Neural cell (in vitro differentiated cells): ENCODE results near the gene CAPN7. TPM values are rescaled to one million over a fixed set of nuclear protein-coding genes. Genes with fewer than 3 reads are reported as not detected.

Source experiments
- H2AFZ ChIP-seq: fragments of 200-600, 300-800 bp; sonication (generic), shearing (Covaris generic); 2 replicates; pipeline ENCODE4 v1.6.0; 2014; ENCODE audit warnings: low read depth, mild to moderate bottlenecking, antibody characterized with exemption, low read length, moderate library complexity
- H3F3A ChIP-seq: fragments of 200-600 bp; shearing (Covaris generic); 2 replicates; pipeline ENCODE4 v1.6.1; 2016; ENCODE audit warnings: mild to moderate bottlenecking, moderate library complexity, mixed read lengths, antibody characterized with exemption, low read length; ENCODE audit not compliant: insufficient read depth, poor library complexity, severe bottlenecking
- H3K27ac ChIP-seq: fragments of 200-600, 300-800 bp; sonication (generic), shearing (Covaris generic); 2 replicates; pipeline ENCODE4 v1.5.1; 2014; ENCODE audit warnings: mild to moderate bottlenecking, low read length, moderate library complexity
- H3K27me3 ChIP-seq: fragments of 300-800, 200-600 bp; sonication (generic), shearing (Covaris generic); 2 replicates; pipeline ENCODE4 v1.6.0; 2014; ENCODE audit warnings: mild to moderate bottlenecking, low read depth, low read length, moderate library complexity; ENCODE audit not compliant: insufficient read depth
- H3K36me3 ChIP-seq: fragments of 300-800, 200-600 bp; sonication (generic), shearing (Covaris generic); 2 replicates; pipeline ENCODE4 v1.5.1; 2014; ENCODE audit warnings: mild to moderate bottlenecking, antibody characterized with exemption, low read length, moderate library complexity; ENCODE audit not compliant: insufficient read depth
- H3K4me2 ChIP-seq: fragments of 300-800, 200-600 bp; sonication (generic), shearing (Covaris generic); 2 replicates; pipeline ENCODE4 v1.6.0; 2014; ENCODE audit warnings: mild to moderate bottlenecking, low read length
- H3K4me3 ChIP-seq: fragments of 300-800, 200-600 bp; sonication (generic), shearing (Covaris generic); 2 replicates; pipeline ENCODE4 v1.5.1; 2014; ENCODE audit warnings: mild to moderate bottlenecking, low read length, moderate library complexity
- H3K79me2 ChIP-seq: fragments of 200-600 bp; shearing (Covaris generic); replicated peaks from 2 replicates; pipeline ENCODE4 v1.6.0; 2014; ENCODE audit warnings: mild to moderate bottlenecking, low read length, moderate library complexity; ENCODE audit not compliant: insufficient read depth
- H3K9ac ChIP-seq: fragments of 300-800, 200-600 bp; sonication (generic), shearing (Covaris generic); 2 replicates; pipeline ENCODE4 v1.6.1; 2016; ENCODE audit warnings: mild to moderate bottlenecking, low read length, mixed read lengths
- H3K9me2 ChIP-seq: fragments of 200-600 bp; shearing (Covaris generic); 2 replicates; pipeline ENCODE4 v1.6.1; 2016; ENCODE audit warnings: mild to moderate bottlenecking, low read length, mixed read lengths; ENCODE audit not compliant: insufficient read depth
- H3K9me3 ChIP-seq: fragments of 200-600, 300-800 bp; sonication (generic), shearing (Covaris generic); 2 replicates; pipeline ENCODE4 v1.6.1; 2016; ENCODE audit warnings: mild to moderate bottlenecking, mixed run types, low read length, moderate library complexity, mixed read lengths
- H4K20me1 ChIP-seq: fragments of 200-600 bp; shearing (Covaris generic); 2 replicates; pipeline ENCODE4 v1.6.1; 2016; ENCODE audit warnings: mild to moderate bottlenecking, mixed run types; ENCODE audit not compliant: insufficient read depth
- EP300 ChIP-seq: fragments of 450-650 bp; conservative IDR thresholded peaks from 2 replicates; pipeline ENCODE4 v1.6.1; 2014; ENCODE audit warnings: antibody characterized with exemption, mild to moderate bottlenecking, moderate library complexity; ENCODE audit not compliant: poor library complexity, severe bottlenecking
- EZH2 ChIP-seq: fragments of 200-600, 300-800 bp; shearing (Covaris generic), sonication (generic); IDR thresholded peaks from 2 replicates; pipeline ENCODE4 v1.6.1; 2014; ENCODE audit warnings: antibody characterized with exemption, low read length, borderline replicate concordance, mild to moderate bottlenecking; ENCODE audit not compliant: insufficient read depth, poor library complexity, severe bottlenecking
- MXI1 ChIP-seq: fragments of 450-650 bp; conservative IDR thresholded peaks from 2 replicates; pipeline ENCODE4 v1.6.1; 2014; ENCODE audit warnings: antibody characterized with exemption, mild to moderate bottlenecking; ENCODE audit not compliant: poor library complexity, severe bottlenecking
- POLR2AphosphoS5 ChIP-seq: IDR thresholded peaks from 2 replicates; pipeline ENCODE4 v1.6.1; 2012
- RAD21 ChIP-seq: fragments of 450-650 bp; conservative IDR thresholded peaks from 2 replicates; pipeline ENCODE4 v1.6.1; 2014; ENCODE audit warnings: antibody characterized with exemption, mild to moderate bottlenecking, moderate library complexity
- SMC3 ChIP-seq: fragments of 450-650 bp; conservative IDR thresholded peaks from 2 replicates; pipeline ENCODE4 v1.6.1; 2014; ENCODE audit warnings: antibody characterized with exemption, mild to moderate bottlenecking, moderate library complexity; ENCODE audit not compliant: poor library complexity
- polyA plus RNA-seq: library from polyadenylated mRNA; depleted of rRNA; stranded (reverse); fragments of >200 nt; gene quantifications from 2 replicates; pipeline ENCODE4 v1.2.3, GENCODE V29; 2014
- TF ChIP-seq, protein P1 (sequence below): IDR thresholded peaks from 2 replicates; pipeline ENCODE4 v1.6.1; 2012; ENCODE audit warnings: borderline replicate concordance

Gene CAPN7
- polyA plus RNA-seq, 1 donor from 2014 or later: 60.9 TPM

DNA sequence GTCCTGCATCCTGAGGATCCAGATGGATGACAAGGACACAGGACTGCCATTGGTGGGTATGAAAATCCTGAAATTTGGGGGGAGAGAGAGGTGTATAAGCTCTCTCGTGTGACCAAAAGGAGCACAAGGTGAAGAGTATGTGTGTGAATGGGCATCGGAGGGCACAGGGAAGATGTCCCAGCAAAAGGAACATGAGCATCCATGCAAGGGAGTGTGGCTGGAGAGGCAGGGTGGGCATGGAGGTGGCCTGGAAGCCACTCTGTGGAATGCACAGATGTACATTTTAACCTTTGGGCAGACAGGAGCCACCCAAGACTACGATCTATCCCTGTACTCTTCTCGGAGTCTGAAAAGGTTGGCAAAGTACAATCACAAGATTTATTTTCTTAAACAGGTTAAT is 54.5 kb downstream of the CAPN7 start:
- peaks cover 27% of the 10 kb centered on the region for H3K36me3 ChIP-seq
- no peaks in the 10 kb centered on the region for H3K79me2 ChIP-seq
- H3K4me2 ChIP-seq: no peak overlapping the region
- no peak overlapping the region for H3K9ac ChIP-seq
- H3K9me2 ChIP-seq: no peaks in the 10 kb centered on the region
- H3K27ac ChIP-seq: no peak overlapping the region
- H3F3A ChIP-seq: no peaks in the 10 kb centered on the region
- peaks cover 5% of the 10 kb centered on the region for H4K20me1 ChIP-seq
- H2AFZ ChIP-seq: no peak overlapping the region
- H3K27me3 ChIP-seq: no peaks in the 10 kb centered on the region
- no peak overlapping the region for H3K4me3 ChIP-seq
- TF ChIP-seq, protein P1, sequence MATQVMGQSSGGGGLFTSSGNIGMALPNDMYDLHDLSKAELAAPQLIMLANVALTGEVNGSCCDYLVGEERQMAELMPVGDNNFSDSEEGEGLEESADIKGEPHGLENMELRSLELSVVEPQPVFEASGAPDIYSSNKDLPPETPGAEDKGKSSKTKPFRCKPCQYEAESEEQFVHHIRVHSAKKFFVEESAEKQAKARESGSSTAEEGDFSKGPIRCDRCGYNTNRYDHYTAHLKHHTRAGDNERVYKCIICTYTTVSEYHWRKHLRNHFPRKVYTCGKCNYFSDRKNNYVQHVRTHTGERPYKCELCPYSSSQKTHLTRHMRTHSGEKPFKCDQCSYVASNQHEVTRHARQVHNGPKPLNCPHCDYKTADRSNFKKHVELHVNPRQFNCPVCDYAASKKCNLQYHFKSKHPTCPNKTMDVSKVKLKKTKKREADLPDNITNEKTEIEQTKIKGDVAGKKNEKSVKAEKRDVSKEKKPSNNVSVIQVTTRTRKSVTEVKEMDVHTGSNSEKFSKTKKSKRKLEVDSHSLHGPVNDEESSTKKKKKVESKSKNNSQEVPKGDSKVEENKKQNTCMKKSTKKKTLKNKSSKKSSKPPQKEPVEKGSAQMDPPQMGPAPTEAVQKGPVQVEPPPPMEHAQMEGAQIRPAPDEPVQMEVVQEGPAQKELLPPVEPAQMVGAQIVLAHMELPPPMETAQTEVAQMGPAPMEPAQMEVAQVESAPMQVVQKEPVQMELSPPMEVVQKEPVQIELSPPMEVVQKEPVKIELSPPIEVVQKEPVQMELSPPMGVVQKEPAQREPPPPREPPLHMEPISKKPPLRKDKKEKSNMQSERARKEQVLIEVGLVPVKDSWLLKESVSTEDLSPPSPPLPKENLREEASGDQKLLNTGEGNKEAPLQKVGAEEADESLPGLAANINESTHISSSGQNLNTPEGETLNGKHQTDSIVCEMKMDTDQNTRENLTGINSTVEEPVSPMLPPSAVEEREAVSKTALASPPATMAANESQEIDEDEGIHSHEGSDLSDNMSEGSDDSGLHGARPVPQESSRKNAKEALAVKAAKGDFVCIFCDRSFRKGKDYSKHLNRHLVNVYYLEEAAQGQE: no peak
- TF ChIP-seq EZH2 (no peak), SMC3 (no peak), RAD21 (no peak), EP300 (no peak), POLR2AphosphoS5 (no peak)
- H3K9me3 ChIP-seq: no peaks in the 10 kb centered on the region

DNA sequence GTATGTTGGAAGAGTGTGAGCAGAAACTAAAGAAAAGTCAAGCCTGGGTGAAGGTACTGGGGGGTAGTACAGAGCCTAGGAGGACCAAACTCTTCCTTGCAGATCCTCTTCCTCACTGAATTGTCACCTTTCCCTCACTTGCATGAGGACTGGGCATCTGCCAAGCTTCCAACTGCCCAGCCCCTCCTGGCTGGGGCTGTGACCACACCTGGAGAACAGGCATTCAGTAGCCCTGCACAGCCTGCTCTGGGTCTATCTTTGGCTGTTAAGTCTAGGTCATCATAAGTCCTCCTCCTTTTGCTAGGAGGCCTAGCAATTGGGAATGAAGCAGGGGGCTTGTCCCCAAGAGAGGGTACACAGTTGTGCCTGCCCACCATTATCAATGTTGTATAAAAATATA is 55.2 kb downstream of the CAPN7 start:
- H3K36me3 ChIP-seq: peaks cover 26% of the 10 kb centered on the region
- no peak overlapping the region for H3K4me3 ChIP-seq
- H3K9me3 ChIP-seq: no peaks in the 10 kb centered on the region
- no peak overlapping the region for H3K27ac ChIP-seq
- H3K9ac ChIP-seq: no peak overlapping the region
- H3K79me2 ChIP-seq: no peaks in the 10 kb centered on the region
- no peak overlapping the region for H3K4me2 ChIP-seq
- H2AFZ ChIP-seq: no peak overlapping the region
- H3F3A ChIP-seq: no peaks in the 10 kb centered on the region
- no peaks in the 10 kb centered on the region for H3K27me3 ChIP-seq
- H4K20me1 ChIP-seq: peaks cover 5% of the 10 kb centered on the region
- TF ChIP-seq POLR2AphosphoS5: peak; percentile 13
- no peak for TF ChIP-seq SMC3
- no peaks in the 10 kb centered on the region for H3K9me2 ChIP-seq

DNA sequence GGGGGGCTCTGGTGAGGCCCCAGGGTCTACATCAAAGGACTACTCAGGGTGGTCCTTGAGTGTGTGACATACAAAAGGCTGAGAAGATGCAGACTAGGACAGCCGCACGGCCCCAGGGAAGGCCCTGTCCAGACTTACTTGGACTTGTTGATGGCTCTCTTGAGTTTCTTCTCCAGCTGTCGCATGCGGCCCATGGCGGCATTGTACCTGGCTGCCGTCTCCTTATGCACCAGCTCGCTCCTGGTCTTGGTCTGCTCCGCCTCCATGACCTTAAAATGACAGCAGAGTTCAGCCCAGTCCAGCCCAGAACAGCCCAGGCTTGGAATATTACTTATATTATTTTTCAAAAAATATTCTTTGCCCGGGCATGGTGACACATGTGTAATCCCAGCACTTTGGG is 56.0 kb downstream of the CAPN7 start:
- no peak overlapping the region for H3K27ac ChIP-seq
- peaks cover 6% of the 10 kb centered on the region for H4K20me1 ChIP-seq
- H3K9ac ChIP-seq: no peak overlapping the region
- H3K9me3 ChIP-seq: no peaks in the 10 kb centered on the region
- no peaks in the 10 kb centered on the region for H3F3A ChIP-seq
- H2AFZ ChIP-seq: no peak overlapping the region
- no peak overlapping the region for H3K4me2 ChIP-seq
- H3K79me2 ChIP-seq: no peaks in the 10 kb centered on the region
- H3K4me3 ChIP-seq: no peak overlapping the region
- no peaks in the 10 kb centered on the region for H3K9me2 ChIP-seq
- TF ChIP-seq MXI1: no peak
- TF ChIP-seq SMC3: no peak
- no peak for TF ChIP-seq EP300
- no peaks in the 10 kb centered on the region for H3K27me3 ChIP-seq
- H3K36me3 ChIP-seq: peaks cover 18% of the 10 kb centered on the region
